ENCODE data around the gene RPTOR. TPM values are rescaled to one million over a fixed set of nuclear protein-coding genes. Genes with fewer than 3 reads are reported as not detected.

The RPTOR gene
- total and polyA plus RNA-seq, 2 donors (not counting 3 experiments of a cell fraction or from before 2014, with no cell fraction given): 10.7 to 41.8 TPM

- no peak for FAIRE-seq
- H2AFZ ChIP-seq (ENCODE audit: low read depth, low read length): no peak overlapping the region
- no TSS peak for BruUV-seq (replicated peaks)
- H3K27me3 ChIP-seq (ENCODE audit: control insufficient read depth in 2 of 2, insufficient read depth in 2 of 2, low read length in 2 of 2): peaks cover 0 to 2% of the 10 kb centered on the region in 2 experiments
- TF ChIP-seq POLR2A (IDR thresholded peaks at IDR 0.05; ENCODE audit: low read depth, low read length): no peak
- TF ChIP-seq, protein P1, sequence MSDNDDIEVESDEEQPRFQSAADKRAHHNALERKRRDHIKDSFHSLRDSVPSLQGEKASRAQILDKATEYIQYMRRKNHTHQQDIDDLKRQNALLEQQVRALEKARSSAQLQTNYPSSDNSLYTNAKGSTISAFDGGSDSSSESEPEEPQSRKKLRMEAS (IDR thresholded peaks at IDR 0.05; ENCODE audit: insufficient read depth, insufficient read length): no peak
- no peak for TF ChIP-seq GATA2 (IDR thresholded peaks at IDR 0.05; ENCODE audit: insufficient read depth, insufficient read length, low read depth, low read length)
- TF ChIP-seq EZH2 (IDR thresholded peaks at IDR 0.05; ENCODE audit: borderline replicate concordance, low read depth, low read length, severe bottlenecking): no peak
- no peak for TF ChIP-seq JUN (IDR thresholded peaks at IDR 0.05; ENCODE audit: borderline replicate concordance, insufficient read depth, insufficient read length, low read depth)
- no peak for TF ChIP-seq MYC (IDR thresholded peaks at IDR 0.05; ENCODE audit: low read depth, low read length)
- no peak for TF ChIP-seq CTCF (IDR thresholded peaks at IDR 0.05; ENCODE audit: extremely low read depth in 1 of 2, insufficient read depth in 1 of 2, low read depth in 1 of 2, low read length in 2 of 2)
- TF ChIP-seq POLR2AphosphoS5 (IDR thresholded peaks at IDR 0.05; ENCODE audit: insufficient read depth, low read depth, low read length): no peak
- TF ChIP-seq FOS (IDR thresholded peaks at IDR 0.05; ENCODE audit: borderline replicate concordance, insufficient read depth, low read length): no peak
- ChIA-PET POLR2A (no interaction called here), CTCF (no interaction called here)
- no peaks in the 10 kb centered on the region for H3K4me1 ChIP-seq (ENCODE audit: control insufficient read depth, extremely low read depth, insufficient read depth, low read length)
- no peaks in the 10 kb centered on the region for H3K9me1 ChIP-seq (replicated peaks; ENCODE audit: control insufficient read depth, extremely low read depth, insufficient read depth, low read length)
- H3K79me2 ChIP-seq (ENCODE audit: control insufficient read depth, insufficient read depth, low read length): no peaks in the 10 kb centered on the region
- no peak overlapping the region for H3K27ac ChIP-seq (ENCODE audit: insufficient read depth, low read depth, low read length)
- dilution Hi-C loops (cut with MboI; ENCODE audit: extremely low pct_ligation_motif_present, low sequenced_read_pairs) (no loop called here), intact Hi-C loops (cut with micrococcal nuclease) (no loop called here)
- H3K36me3 ChIP-seq (ENCODE audit: control insufficient read depth in 2 of 2, extremely low read depth in 1 of 2, insufficient read depth in 2 of 2, low read length in 2 of 2): no peaks in the 10 kb centered on the region
- H4K20me1 ChIP-seq (replicated peaks; ENCODE audit: control insufficient read depth, extremely low read depth, insufficient read depth, low read length): no peaks in the 10 kb centered on the region
- no peak for DNase-seq (ENCODE audit: low read depth, low spot score)
- no peak overlapping the region for H3K4me3 ChIP-seq (replicated peaks in 1 of 3; ENCODE audit: insufficient read depth in 1 of 3, low read depth in 1 of 3, low read length in 3 of 3)
- no peak overlapping the region for H3K9ac ChIP-seq (replicated peaks; ENCODE audit: extremely low read depth, insufficient read depth, low read length)
- no peak overlapping the region for H3K4me2 ChIP-seq (ENCODE audit: insufficient read depth, low read length)
- no peaks in the 10 kb centered on the region for H3K9me3 ChIP-seq (replicated peaks; ENCODE audit: control insufficient read depth, insufficient read depth, low read length)
These were observed 46.9 kb upstream of the RPTOR start for GRCh38 chr17:80497726-80498241.

Measured in endothelial cell of umbilical vein (primary cell).